ENCODE data around the gene BLID. TPM values are rescaled to one million over a fixed set of nuclear protein-coding genes. Genes with fewer than 3 reads are reported as not detected.
A peak's percentile ranks its signal among the peaks of the same experiment; 100 is the strongest.

Gene BLID
- total RNA-seq, 1 donor from 2014 or later, result 5.9 TPM

GRCh38 chr11:122105044-122105758 lies 10.8 kb downstream of the BLID start:
- no peak for DNase-seq (ENCODE audit: extremely low spot score in 2 of 2)
- Histone ChIP-seq H3K4me3 (no peak overlapping the region), H3K27ac (no peak overlapping the region), H3K9me3 (no peaks in the 10 kb centered on the region), H3K27me3 (no peaks in the 10 kb centered on the region), H3K36me3 (no peaks in the 10 kb centered on the region), H3K4me1 (peaks cover 11% of the 10 kb centered on the region)
- intact Hi-C loops (cut with DNase I), result loop anchor here (10.0 kb wide), 1 partner anchor 400 kb away; no protein-coding TSS in a partner anchor
- no peak for TF ChIP-seq CTCF (IDR thresholded peaks at IDR 0.05)
- no peak for TF ChIP-seq POLR2A (IDR thresholded peaks at IDR 0.05)
- TF ChIP-seq POLR2AphosphoS5 (IDR thresholded peaks at IDR 0.05; ENCODE audit: insufficient read depth in 1 of 2, low read depth in 1 of 2), result no peak

DNA sequence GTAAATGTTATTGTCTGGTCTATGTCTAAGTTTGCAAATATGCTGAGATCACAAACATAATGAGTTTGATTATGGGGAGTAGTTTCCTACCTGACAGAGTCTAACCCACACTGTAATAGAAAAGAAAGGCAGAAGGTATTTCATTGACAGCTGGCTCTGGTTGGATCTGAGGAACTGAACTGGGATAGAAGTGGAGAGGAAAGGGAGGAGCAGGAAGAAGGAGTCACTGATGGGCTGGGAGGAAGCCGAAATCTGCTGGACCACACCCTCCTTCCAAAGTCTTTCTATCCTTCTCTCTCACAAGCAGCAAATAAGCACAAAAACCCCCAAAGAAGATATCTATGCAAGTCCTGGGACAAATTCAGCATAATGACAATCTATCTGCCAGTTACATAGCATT lies 11.7 kb downstream of the BLID start:
- Histone ChIP-seq H3K36me3 (no peaks in the 10 kb centered on the region), H3K27me3 (no peaks in the 10 kb centered on the region), H3K4me3 (no peak overlapping the region), H3K9me3 (no peaks in the 10 kb centered on the region), H3K27ac (no peak overlapping the region), H3K4me1 (peaks cover 11% of the 10 kb centered on the region)
- DNase-seq (ENCODE audit: extremely low spot score in 2 of 2), result no peak
- TF ChIP-seq CTCF (IDR thresholded peaks at IDR 0.05), result no peak
- no peak for TF ChIP-seq POLR2A (IDR thresholded peaks at IDR 0.05)
- no peak for TF ChIP-seq POLR2AphosphoS5 (IDR thresholded peaks at IDR 0.05; ENCODE audit: insufficient read depth in 1 of 2, low read depth in 1 of 2)
- intact Hi-C loops (cut with DNase I), result loop anchor here (5.0 to 10.0 kb wide), 2 partner anchors 103 to 400 kb away; no protein-coding TSS in a partner anchor

DNA sequence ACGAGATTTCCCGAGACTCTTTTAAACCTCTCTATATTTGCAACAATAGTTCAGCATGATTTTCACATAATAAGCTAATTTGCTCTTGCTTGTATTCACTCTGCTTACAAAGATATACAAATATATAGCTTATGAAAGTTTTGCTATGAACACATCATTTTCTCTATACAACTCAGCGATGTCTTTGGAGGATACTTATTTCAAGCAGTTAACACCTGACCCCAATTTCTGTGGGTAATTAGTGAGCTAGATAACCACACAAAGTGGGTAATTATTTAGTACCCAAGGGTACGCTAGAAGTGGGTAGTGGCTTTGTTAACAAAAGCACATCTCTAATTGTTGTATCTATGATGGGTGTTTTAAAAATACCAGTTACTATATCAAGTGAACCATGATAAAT lies 12.3 kb downstream of the BLID start:
- Histone ChIP-seq H3K27me3 (no peaks in the 10 kb centered on the region), H3K27ac (peak overlapping the region; percentile 87), H3K36me3 (no peaks in the 10 kb centered on the region), H3K9me3 (no peaks in the 10 kb centered on the region), H3K4me3 (no peak overlapping the region), H3K4me1 (peaks cover 11% of the 10 kb centered on the region)
- TF ChIP-seq CTCF (IDR thresholded peaks at IDR 0.05), result no peak
- TF ChIP-seq POLR2AphosphoS5 (IDR thresholded peaks at IDR 0.05; ENCODE audit: insufficient read depth in 1 of 2, low read depth in 1 of 2), result no peak
- no peak for TF ChIP-seq POLR2A (IDR thresholded peaks at IDR 0.05)
- intact Hi-C loops (cut with DNase I), result loop anchor here (5.0 to 10.0 kb wide), 2 partner anchors 104 to 401 kb away; no protein-coding TSS in a partner anchor
- DNase-seq (ENCODE audit: extremely low spot score in 2 of 2), result no peak

DNA sequence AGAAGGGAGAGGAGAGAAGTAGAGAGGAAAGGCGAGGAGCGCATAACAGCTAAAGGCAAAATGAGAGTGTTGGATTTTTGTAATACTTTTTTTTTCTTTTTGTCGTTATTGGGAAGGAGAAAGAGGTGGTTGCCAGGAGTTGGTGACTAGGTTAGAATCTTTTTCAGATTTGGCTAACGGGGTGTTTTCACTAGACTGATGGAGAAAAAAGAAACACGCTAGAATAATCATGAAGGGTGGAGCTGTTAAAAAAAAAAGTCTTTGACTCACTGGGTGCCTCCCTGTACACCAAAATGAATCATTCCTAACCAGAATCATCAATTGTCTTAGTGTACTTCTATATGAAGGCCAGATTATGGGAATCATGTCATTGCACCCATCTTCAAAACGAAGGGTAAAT lies 12.7 kb downstream of the BLID start:
- no peak for DNase-seq (ENCODE audit: extremely low spot score in 2 of 2)
- Histone ChIP-seq H3K27ac (peak overlapping the region; percentile 87), H3K36me3 (no peaks in the 10 kb centered on the region), H3K4me3 (no peak overlapping the region), H3K27me3 (no peaks in the 10 kb centered on the region), H3K4me1 (peaks cover 11% of the 10 kb centered on the region), H3K9me3 (no peaks in the 10 kb centered on the region)
- intact Hi-C loops (cut with DNase I), result loop anchor here (5.0 to 10.0 kb wide), 2 partner anchors 104 to 401 kb away; no protein-coding TSS in a partner anchor
- TF ChIP-seq POLR2AphosphoS5 (IDR thresholded peaks at IDR 0.05; ENCODE audit: insufficient read depth in 1 of 2, low read depth in 1 of 2), result no peak
- no peak for TF ChIP-seq POLR2A (IDR thresholded peaks at IDR 0.05)
- no peak for TF ChIP-seq CTCF (IDR thresholded peaks at IDR 0.05)

- Histone ChIP-seq H3K27ac (peak overlapping the region; percentile 87), H3K9me3 (no peaks in the 10 kb centered on the region), H3K27me3 (no peaks in the 10 kb centered on the region), H3K4me1 (peaks cover 11% of the 10 kb centered on the region), H3K4me3 (no peak overlapping the region), H3K36me3 (no peaks in the 10 kb centered on the region)
- intact Hi-C loops (cut with DNase I), result loop anchor here (5.0 to 10.0 kb wide), 2 partner anchors 105 to 402 kb away; no protein-coding TSS in a partner anchor
- TF ChIP-seq CTCF (IDR thresholded peaks at IDR 0.05), result no peak
- TF ChIP-seq POLR2AphosphoS5 (IDR thresholded peaks at IDR 0.05; ENCODE audit: insufficient read depth in 1 of 2, low read depth in 1 of 2), result no peak
- no peak for TF ChIP-seq POLR2A (IDR thresholded peaks at IDR 0.05)
- no peak for DNase-seq (ENCODE audit: extremely low spot score in 2 of 2)
Measured at GRCh38 chr11:122102426-122102825, 13.6 kb downstream of the BLID start.

Measured in vagina (tissue), 2 donors.